Measurements from ENCODE around the gene PSMA6.
"Not testable (repeated sequence)": the region's sequence is repeated elsewhere in the genome, so short reads cannot be mapped to it uniquely, and the experiment has no call there.

Gene PSMA6

GRCh38 chr14:35326375-35326774 lies 34.2 kb downstream of the PSMA6 start:
- no peak for DNase-seq

GRCh38 chr14:35331605-35332516 lies 39.7 kb downstream of the PSMA6 start:
- peak; percentile 10 for DNase-seq

GRCh38 chr14:35332517-35333263 lies 40.5 kb downstream of the PSMA6 start:
- DNase-seq, result peak; percentile 40

GRCh38 chr14:35333264-35333730 lies 41.1 kb downstream of the PSMA6 start:
- no peak for DNase-seq

GRCh38 chr14:35333797-35334743 lies 41.9 kb downstream of the PSMA6 start:
- DNase-seq, result peak; percentile 33

GRCh38 chr14:35335388-35336092 lies 43.4 kb downstream of the PSMA6 start:
- no peak for DNase-seq

GRCh38 chr14:35336171-35336493 lies 44.0 kb downstream of the PSMA6 start:
- not testable (repeated sequence) for DNase-seq

GRCh38 chr14:35336494-35337268 lies 44.5 kb downstream of the PSMA6 start:
- no peak for DNase-seq

- DNase-seq, result no peak
Measured at GRCh38 chr14:35337269-35338255, 45.4 kb downstream of the PSMA6 start.

- DNase-seq, result no peak
Measured at GRCh38 chr14:35338731-35339405, 46.7 kb downstream of the PSMA6 start.

GRCh38 chr14:35339761-35340406 lies 47.7 kb downstream of the PSMA6 start:
- DNase-seq, result no peak

GRCh38 chr14:35340616-35341453 lies 48.7 kb downstream of the PSMA6 start:
- no peak for DNase-seq

GRCh38 chr14:35341454-35341750 lies 49.2 kb downstream of the PSMA6 start:
- no peak for DNase-seq

GRCh38 chr14:35341751-35342488 lies 49.7 kb downstream of the PSMA6 start:
- DNase-seq, result peak; percentile 34

GRCh38 chr14:35342489-35343010 lies 50.4 kb downstream of the PSMA6 start:
- DNase-seq, result no peak

GRCh38 chr14:35343702-35344101 lies 51.5 kb downstream of the PSMA6 start:
- DNase-seq, result no peak

All from CD4-positive, alpha-beta T cell treated with Interleukin-12 subunit alpha and Interleukin-12 subunit beta, for 1 hour (primary cell).